Ureter (tissue), 1 donor: ENCODE measurements around the gene MBP. TPM values are rescaled to one million over a fixed set of nuclear protein-coding genes. Genes with fewer than 3 reads are reported as not detected.
"Not testable (repeated sequence)": the region's sequence is repeated elsewhere in the genome, so short reads cannot be mapped to it uniquely, and the experiment has no call there.

Experiments used
- DNase-seq: peaks from one replicate; pipeline ENCODE4 v3.0.0-alpha.2; 2020; ENCODE audit warnings: low spot score
- total RNA-seq: library from RNA; stranded (reverse); gene quantifications from one replicate; pipeline ENCODE4 v1.2.4, GENCODE V29; 2023
- donor health status: DM: yes; HTN: yes; CAD: no.

The MBP gene
- total RNA-seq, 1 donor from 2014 or later: 78.7 TPM

DNA sequence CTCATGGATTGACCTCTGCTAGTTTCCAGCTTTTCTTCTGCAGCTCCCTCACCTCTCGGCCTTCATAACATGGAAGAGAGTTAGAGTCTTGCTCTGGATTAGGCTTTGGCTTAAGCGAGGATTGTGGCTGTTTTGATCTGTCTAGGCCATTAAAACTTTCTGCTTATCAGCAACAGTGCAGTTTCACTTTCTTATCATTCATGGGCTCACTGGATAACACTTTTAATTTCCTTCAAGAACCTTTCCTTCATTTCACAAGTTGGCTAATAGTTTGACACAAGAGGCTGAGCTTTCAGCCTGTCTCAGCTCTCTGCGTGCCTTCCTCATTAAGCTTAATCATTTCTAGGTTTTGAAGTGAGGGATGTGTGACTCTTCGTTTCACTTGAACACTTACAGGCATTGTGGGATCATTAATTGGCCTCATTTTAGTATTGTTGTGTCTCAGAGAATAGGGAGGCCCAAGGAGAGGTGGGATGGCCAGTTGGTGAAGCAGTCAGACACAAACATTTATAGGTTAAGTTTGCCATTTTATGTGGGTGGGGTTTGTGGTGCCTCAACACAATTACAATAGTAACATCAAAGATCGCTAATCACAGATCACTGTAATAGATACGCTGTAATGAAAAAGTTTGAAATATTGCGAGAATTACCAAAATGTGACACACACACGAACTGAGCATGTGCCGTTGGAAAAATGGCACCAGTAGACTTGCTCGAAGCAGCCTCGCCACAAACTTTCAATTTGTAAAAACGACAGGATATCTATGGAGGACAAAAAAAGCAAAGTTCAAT is 180.9 kb downstream of the MBP start:
- no peak for DNase-seq

DNA sequence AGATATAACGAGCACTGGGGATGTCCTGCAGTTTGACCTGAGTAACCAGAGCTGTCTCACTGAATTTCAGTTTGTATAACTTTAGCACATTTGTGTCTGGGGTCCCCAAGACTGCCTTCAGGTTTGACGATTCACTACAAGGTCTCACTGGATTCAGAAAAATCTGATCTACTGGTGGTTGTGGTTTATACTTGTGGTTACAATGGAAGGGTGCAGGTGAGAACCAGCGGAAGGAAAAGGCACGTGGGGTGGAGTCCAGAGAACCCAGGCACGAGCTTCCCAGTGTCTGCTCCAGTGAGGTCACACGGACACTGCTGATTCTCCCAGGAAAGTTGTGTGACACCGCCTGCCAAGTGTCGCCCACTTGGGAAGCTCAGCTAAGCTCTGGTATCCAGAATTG is 184.2 kb downstream of the MBP start:
- DNase-seq: no peak

DNA sequence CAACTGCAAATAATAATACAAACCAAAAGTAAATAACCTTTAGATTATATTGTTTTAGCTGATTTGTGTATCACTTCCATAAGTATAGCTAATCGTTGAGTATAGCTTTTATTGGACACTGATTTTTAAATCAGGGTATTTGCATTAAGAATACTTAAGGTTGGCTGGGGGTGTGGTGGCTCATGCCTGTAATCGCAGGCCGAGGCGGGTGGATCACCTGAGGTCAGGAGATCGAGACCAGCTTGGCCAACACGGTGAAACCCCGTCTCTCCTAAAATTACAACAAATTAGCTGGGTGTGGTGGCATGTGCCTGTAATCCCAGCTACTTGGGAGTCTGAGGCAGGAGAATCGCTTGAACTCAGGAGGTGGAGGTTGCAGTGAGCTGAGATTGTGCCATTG is 188.2 kb downstream of the MBP start:
- not testable (repeated sequence) for DNase-seq

DNA sequence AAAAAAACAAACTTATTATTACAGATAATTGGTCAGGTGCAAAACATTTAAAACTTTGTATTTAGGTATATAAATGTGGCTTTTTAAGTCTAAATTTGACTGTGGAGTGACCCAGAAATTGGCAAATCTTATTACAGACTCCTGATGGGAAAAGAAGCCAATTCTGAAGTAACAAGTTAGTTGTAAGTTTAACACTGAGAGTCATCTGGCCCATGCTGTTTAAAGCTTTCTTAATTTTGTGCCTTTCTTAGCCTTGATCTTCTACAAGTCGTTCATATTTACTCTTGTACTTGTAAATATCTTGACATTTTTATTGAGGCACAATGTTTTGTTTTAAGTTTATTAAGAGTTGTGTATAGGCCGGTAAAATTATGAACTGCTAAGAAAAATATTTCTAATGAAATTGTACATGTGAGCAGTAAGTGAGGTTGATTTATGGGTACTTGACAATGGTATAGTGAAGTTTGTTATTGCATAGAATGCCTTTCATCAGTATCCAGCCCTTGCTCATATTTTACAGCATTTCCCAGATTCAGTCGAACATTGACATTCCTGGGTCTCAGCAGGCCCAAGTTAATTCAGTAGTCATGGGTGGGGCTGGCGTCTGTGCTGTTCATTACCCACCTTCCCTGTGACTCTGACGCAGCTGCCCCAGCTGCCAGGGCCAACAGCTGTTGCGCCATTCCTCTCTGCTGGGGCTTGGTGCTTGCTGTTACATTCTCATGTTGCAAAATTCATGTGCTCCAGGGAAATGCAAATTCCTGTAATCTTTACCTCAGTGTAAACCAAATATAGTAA is 188.8 kb downstream of the MBP start:
- no peak for DNase-seq

DNA sequence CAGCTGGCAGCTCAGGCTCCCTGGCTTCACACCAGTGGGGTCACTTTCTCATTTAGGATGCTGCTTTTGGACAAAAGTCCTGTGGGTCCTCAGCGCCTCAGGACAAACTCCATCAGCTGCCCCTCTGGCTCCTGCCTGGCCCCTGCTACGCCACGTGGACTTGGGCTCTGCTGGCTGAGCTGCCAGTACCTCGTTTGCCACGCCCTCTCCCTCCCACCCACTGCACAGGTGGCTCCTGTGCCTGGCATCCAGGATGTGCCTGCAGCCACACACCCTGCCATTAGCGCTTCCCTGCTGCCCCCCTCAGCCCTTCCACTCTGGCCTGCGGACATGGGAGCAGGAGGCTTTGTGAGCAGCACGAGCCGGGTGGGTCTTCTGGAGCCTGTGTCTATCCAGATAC is 191.3 kb downstream of the MBP start:
- no peak for DNase-seq

DNA sequence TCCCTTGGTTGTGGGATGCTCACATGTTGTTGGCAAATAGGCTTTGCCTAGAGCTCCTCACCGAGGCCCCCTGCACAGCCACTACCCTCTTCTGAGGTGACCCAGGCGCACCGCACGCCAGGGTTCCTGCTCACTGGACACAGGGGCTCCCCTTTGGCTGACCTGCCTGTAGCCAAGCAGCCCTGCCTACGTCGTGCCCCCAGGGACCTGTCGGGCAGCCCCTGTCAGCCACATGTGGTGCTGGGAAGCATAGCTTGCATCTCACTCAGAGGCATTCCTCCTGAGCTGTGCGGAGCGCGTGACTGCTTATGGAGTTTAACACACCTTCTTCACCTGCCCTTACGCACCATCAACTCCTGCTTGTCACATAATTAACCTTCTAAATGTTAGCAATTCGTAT is 194.0 kb downstream of the MBP start:
- DNase-seq: no peak

DNA sequence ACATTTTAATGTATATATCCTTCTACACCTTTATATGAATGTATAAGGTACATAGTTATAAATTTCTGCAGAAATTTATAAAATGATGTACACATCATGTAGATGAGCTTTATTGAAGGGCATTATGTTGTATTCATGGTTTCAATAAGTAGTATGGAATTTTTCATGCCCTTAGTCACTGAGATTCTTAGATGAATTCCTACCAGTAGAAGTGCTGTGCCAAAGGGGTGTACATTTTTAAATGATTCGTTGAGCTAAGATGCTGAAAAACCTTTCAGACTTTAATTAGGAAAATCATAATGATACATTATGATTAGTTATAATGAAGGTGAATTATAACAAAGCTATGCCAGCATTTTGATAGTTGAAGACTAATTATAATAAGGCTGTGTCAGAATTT is 195.0 kb downstream of the MBP start:
- no peak for DNase-seq

DNA sequence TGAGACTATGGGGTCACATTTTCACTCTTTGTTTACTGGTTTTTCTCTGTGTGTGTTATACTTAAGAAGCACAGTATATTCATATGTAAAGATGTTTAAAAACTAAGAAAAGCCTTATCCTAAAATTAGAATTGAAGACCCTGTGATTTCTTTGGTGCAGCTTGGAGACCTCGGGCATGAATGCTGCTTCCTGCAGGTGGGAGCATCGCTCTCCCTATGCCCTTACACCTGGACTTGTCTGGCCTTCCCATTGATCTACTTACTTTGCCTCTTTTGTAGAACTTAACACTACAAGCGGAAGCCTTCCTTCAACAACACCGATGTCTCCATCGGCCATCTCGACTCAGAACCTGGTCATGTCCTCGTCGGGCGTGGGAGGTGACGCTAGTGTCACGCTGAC is 195.7 kb downstream of the MBP start:
- no peak for DNase-seq

DNA sequence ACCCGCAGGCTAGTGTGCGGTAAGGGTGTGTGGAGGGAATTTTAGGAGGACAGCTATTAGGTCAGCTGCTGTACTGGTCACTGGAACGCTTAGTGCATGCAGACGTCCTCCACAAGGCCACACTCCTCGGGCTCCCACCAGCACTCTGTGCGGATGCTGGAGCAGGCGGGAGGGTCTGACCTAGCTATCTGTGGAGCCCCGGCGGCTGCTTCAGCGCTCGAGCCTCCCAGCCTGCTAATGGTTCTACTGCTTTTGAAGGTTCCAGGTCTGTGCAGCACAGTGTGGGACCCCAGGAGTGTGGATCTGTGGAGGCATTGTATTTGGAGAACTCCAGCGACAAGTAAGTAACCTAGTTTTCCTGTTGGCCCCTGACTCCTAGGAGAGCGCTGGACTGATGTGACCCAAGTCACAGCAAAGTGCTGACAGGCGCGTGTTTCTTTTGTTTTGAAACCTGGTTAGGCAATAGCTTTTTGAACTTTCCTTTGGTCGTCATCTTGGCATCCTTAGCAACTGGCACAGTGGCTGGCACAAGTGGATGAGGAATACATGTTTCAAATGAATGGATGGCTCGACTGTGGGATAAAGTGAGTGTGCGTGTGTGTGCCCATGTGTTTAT is 196.8 kb downstream of the MBP start:
- DNase-seq: no peak

DNA sequence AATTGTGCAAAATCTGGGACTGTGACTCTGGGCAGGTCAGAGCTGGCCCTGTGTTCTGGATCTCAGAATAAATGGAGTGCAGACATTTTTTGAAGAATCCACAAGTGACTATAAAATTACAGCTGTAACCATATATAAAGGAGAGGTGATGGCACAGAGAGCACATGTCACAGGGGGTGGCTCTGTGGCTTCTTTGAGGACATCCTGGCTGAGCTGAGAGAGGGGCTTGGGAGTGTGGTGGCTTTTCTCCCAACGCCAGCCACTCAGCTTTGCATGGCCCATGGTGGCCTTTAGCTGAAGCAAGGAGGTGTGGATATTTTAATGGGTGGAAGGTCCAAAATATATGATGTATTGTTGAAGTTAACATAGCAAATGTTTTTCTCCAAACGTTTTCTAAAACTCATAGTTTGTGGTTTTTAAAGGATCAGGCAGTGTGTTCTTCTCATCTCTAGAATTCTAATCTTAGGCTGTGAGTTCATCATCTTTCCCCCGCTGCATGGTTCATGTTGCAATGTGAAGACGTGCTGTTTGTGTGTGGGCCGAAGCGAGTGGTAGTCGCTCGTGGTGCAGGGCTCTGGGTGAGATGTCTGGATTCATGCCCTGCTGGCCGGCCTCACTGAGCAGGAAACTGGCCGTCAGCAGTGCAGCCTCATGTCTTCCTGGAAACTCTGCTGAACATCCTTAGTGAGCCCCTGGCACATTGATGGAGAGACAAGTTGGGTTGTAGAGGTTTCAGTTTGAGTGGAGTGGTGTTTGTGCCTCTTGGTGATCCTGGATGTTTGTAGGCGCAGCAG is 200.4 kb downstream of the MBP start:
- DNase-seq: peak; percentile 64

DNA sequence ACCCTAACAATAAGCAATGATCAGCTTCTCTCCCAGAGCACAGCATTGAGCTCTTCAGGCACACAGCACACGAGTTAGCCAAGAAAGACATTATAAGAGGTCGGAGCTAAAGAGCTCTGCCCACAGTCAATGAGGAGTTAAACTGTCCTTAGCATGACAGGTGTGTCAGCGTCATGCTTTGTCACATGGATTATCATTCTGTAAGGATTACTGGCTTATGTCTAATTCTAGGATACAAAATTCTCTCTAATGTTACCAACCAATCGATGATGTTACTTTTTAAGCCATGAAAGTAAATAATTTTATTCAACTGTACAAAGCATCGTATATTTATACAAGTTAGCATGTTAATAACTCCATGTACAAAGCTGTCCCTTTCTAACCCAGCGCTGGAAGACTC is 201.4 kb downstream of the MBP start:
- DNase-seq: no peak

Other genes starting within 250 kb of the MBP start
- gene GALR1, start 117.1 kb upstream of the MBP start, total RNA-seq: not detected